ENCODE results near the gene RNF167.

Gene RNF167

GRCh38 chr17:4939796-4940554, at the start of gene RNF167, which contains the start of gene SLC25A11:
TSS of gene RNF167 (plus strand) at chr17:4940268. CDS start at chr17:4940910, 642 bp downstream.
TSS of gene SLC25A11 (minus strand) at chr17:4940046. CDS start at chr17:4939910, 136 bp downstream.
- peak; percentile 78 to 79 for DNase-seq

GRCh38 chr17:4891411-4892410, 48.4 kb upstream of the RNF167 start:
- no peak for DNase-seq

GRCh38 chr17:4892499-4893221, 47.4 kb upstream of the RNF167 start:
- no peak for DNase-seq

- no peak for DNase-seq
Measured at GRCh38 chr17:4893272-4893671, 46.8 kb upstream of the RNF167 start.

- no peak for DNase-seq
Measured at GRCh38 chr17:4893721-4894560, 46.1 kb upstream of the RNF167 start.

- DNase-seq, result no peak
Measured at GRCh38 chr17:4895121-4895520, 44.9 kb upstream of the RNF167 start.

GRCh38 chr17:4895657-4896331, 44.3 kb upstream of the RNF167 start:
- no peak for DNase-seq

GRCh38 chr17:4896332-4897197, 43.5 kb upstream of the RNF167 start:
- no peak for DNase-seq

- no peak for DNase-seq
Measured at GRCh38 chr17:4897198-4897687, 42.8 kb upstream of the RNF167 start.

- no peak for DNase-seq
Measured at GRCh38 chr17:4897785-4898184, 42.3 kb upstream of the RNF167 start.

- no peak for DNase-seq
Measured at GRCh38 chr17:4898351-4898750, 41.7 kb upstream of the RNF167 start.

GRCh38 chr17:4898927-4899326, 41.1 kb upstream of the RNF167 start:
- DNase-seq, result no peak

- peak in 1 of 2 experiments; percentile 2 for DNase-seq
Measured at GRCh38 chr17:4899341-4900230, 40.5 kb upstream of the RNF167 start, which contains the start of gene C17orf107. TSS of gene C17orf107 (plus strand) at chr17:4899536. CDS start at chr17:4899763, 227 bp downstream.

- DNase-seq, result no peak
Measured at GRCh38 chr17:4900231-4901107, 39.6 kb upstream of the RNF167 start.

GRCh38 chr17:4901108-4901647, 38.9 kb upstream of the RNF167 start:
- DNase-seq, result no peak

- DNase-seq, result no peak
Measured at GRCh38 chr17:4901648-4902344, 38.3 kb upstream of the RNF167 start.

GRCh38 chr17:4902540-4902939, 37.5 kb upstream of the RNF167 start:
- DNase-seq, result no peak

Measured in NCI-H187 (cell line).